BJ (cell line): ENCODE data around the gene DDIAS. TPM values are rescaled to one million over a fixed set of nuclear protein-coding genes. Genes with fewer than 3 reads are reported as not detected.
"Not testable (repeated sequence)": the region's sequence is repeated elsewhere in the genome, so short reads cannot be mapped to it uniquely, and the experiment has no call there.

Experiments used
- CTCF ChIA-PET: fragments of 350-600 bp; formaldehyde crosslinking; extraction: SDS; loops from one replicate; lab custom pipeline; 2021; ENCODE audit warnings: antibody characterized with exemption, inconsistent platforms; lab: Yijun Ruan, JAX
- POLR2A ChIA-PET: fragments of 300-600 bp; sonication (Branson Sonifier 250); formaldehyde crosslinking; extraction: SDS; loops from one replicate; lab custom pipeline; 2021; ENCODE audit warnings: antibody characterized with exemption; lab: Charles Lee
- DNase-seq: peaks from one replicate; pipeline ENCODE4 v3.0.0-alpha.2; 2011; ENCODE audit warnings: low read depth
- H3K27me3 ChIP-seq: 2 replicates; pipeline ENCODE4 v1.6.0; 2011; ENCODE audit warnings: low read length; ENCODE audit not compliant: control insufficient read depth, insufficient read depth
- H3K36me3 ChIP-seq: 2 replicates; pipeline ENCODE4 v1.5.1; 2011; ENCODE audit warnings: low read length; ENCODE audit not compliant: control insufficient read depth, insufficient read depth
- H3K4me3 ChIP-seq: 2 replicates; pipeline ENCODE4 v1.5.1; 2011; ENCODE audit warnings: low read depth, mild to moderate bottlenecking, control low read depth, low read length
- CTCF ChIP-seq: IDR thresholded peaks from 2 replicates; pipeline ENCODE4 v1.5.1; 2011; ENCODE audit warnings: low read depth, mild to moderate bottlenecking, control low read depth, inconsistent platforms, low read length, moderate library complexity; ENCODE audit not compliant: insufficient read depth
- polyA plus RNA-seq: library from polyadenylated mRNA; depleted of rRNA; stranded (reverse); fragments of >200 nt; gene quantifications from 2 replicates; pipeline ENCODE4 v1.2.3, GENCODE V29; 2011

DDIAS gene
- polyA plus RNA-seq, 1 experiment = 2.7 TPM

- DNase-seq, H3K36me3 ChIP-seq, H3K4me3 ChIP-seq, H3K27me3 ChIP-seq: not testable (repeated sequence)
- CTCF ChIA-PET = interaction anchor here (1.1 to 1.7 kb wide), 2 partner anchors 11 to 55 kb away, joined by 3 read pairs; no protein-coding TSS in a partner anchor
- POLR2A ChIA-PET = interaction anchor here (0.5 kb wide), 1 partner anchor 271 kb away, joined by 3 read pairs; the partner anchor contains the start of gene ANKRD42
Observed at GRCh38 chr11:82922396-82923173, 21.0 kb downstream of the DDIAS start.

GRCh38 chr11:82924522-82925224 lies 23.1 kb downstream of the DDIAS start:
- no peak for TF ChIP-seq CTCF
- Histone ChIP-seq H3K36me3 (no peaks in the 10 kb centered on the region), H3K27me3 (no peaks in the 10 kb centered on the region), H3K4me3 (no peak overlapping the region)
- CTCF ChIA-PET = interaction anchor here (0.6 to 1.7 kb wide), 6 partner anchors 12 to 207 kb away, joined by 3 to 6 read pairs (median 4); no protein-coding TSS in a partner anchor
- POLR2A ChIA-PET = no interaction called here
- no peak for DNase-seq

- Histone ChIP-seq H3K36me3 (no peaks in the 10 kb centered on the region), H3K4me3 (no peak overlapping the region), H3K27me3 (no peaks in the 10 kb centered on the region)
- TF ChIP-seq CTCF = peak; percentile 79
- POLR2A ChIA-PET = no interaction called here
- CTCF ChIA-PET = interaction anchor here (0.8 to 2.2 kb wide), 9 partner anchors 9 to 229 kb away, joined by 3 to 7 read pairs (median 4); partner anchors contain the start of genes DDIAS and PCF11
- no peak for DNase-seq
Observed at GRCh38 chr11:82927264-82927880, 25.8 kb downstream of the DDIAS start.

- Histone ChIP-seq H3K36me3 (no peaks in the 10 kb centered on the region), H3K4me3 (no peak overlapping the region), H3K27me3 (no peaks in the 10 kb centered on the region)
- ChIA-PET CTCF (interaction anchor here (0.7 to 1.6 kb wide), 2 partner anchors 17 to 210 kb away, joined by 3 to 5 read pairs; no protein-coding TSS in a partner anchor), POLR2A (interaction anchor here (0.6 kb wide), 1 partner anchor 265 kb away, joined by 22 read pairs; the partner anchor contains the start of gene ANKRD42)
- DNase-seq = no peak
- no peak for TF ChIP-seq CTCF
Observed at GRCh38 chr11:82929121-82929520, 27.6 kb downstream of the DDIAS start.

- no peak for DNase-seq
- no peak for TF ChIP-seq CTCF
- ChIA-PET POLR2A (interaction anchor here (0.7 kb wide), 1 partner anchor 87 kb away, joined by 10 read pairs; no protein-coding TSS in a partner anchor), CTCF (interaction anchor here (1.1 to 1.6 kb wide), 2 partner anchors 16 to 158 kb away, joined by 3 to 5 read pairs; no protein-coding TSS in a partner anchor)
- Histone ChIP-seq H3K4me3 (no peak overlapping the region), H3K36me3 (no peaks in the 10 kb centered on the region), H3K27me3 (no peaks in the 10 kb centered on the region)
Observed at GRCh38 chr11:82930229-82930628, 28.7 kb downstream of the DDIAS start.
